GM12865 (cell line): Measurements from ENCODE around the gene MRPS18B.
A peak's percentile ranks its signal among the peaks of the same experiment; 100 is the strongest.
"Not testable (repeated sequence)": the region's sequence is repeated elsewhere in the genome, so short reads cannot be mapped to it uniquely, and the experiment has no call there.

Source experiments
- DNase-seq: peaks from one replicate; pipeline ENCODE4 v3.0.0; 2010; ENCODE audit warnings: low read depth
- H3K4me3 ChIP-seq: 2 replicates; pipeline ENCODE4 v1.5.1; 2011; ENCODE audit warnings: mild to moderate bottlenecking, low read depth, low read length, control low read depth
- CTCF ChIP-seq: IDR thresholded peaks from 2 replicates; pipeline ENCODE4 v1.5.1; 2011; ENCODE audit warnings: low read length, control low read depth, low read depth, inconsistent platforms; ENCODE audit not compliant: insufficient read depth; ENCODE audit errors: missing control alignments

Gene MRPS18B

DNA sequence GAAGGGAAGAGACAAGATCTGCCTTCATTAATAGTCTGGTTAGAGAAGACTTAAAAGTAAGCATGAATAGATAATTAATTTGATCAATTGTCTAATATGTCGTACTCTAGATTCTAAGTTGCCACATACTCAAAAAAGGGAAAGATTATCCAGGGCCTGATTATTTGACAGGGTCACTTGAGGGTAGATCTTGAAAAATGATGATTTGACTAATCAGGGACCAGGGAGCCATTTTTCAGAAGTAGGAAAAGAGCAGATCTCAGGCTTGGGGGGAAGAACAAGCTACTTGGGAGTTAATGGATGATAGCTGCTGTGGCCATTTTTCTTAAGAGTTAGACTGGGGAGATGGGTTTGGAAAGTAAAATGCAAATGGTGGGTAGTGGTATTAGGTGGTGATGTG lies 25.4 kb upstream of the MRPS18B start:
- no peak for DNase-seq
- H3K4me3 ChIP-seq, result no peak overlapping the region
- TF ChIP-seq CTCF, result no peak

GRCh38 chr6:30597315-30598144 lies 20.1 kb upstream of the MRPS18B start:
- DNase-seq, result peak; percentile 80
- TF ChIP-seq CTCF, result peak; percentile 82
- H3K4me3 ChIP-seq, result not testable (repeated sequence)

DNA sequence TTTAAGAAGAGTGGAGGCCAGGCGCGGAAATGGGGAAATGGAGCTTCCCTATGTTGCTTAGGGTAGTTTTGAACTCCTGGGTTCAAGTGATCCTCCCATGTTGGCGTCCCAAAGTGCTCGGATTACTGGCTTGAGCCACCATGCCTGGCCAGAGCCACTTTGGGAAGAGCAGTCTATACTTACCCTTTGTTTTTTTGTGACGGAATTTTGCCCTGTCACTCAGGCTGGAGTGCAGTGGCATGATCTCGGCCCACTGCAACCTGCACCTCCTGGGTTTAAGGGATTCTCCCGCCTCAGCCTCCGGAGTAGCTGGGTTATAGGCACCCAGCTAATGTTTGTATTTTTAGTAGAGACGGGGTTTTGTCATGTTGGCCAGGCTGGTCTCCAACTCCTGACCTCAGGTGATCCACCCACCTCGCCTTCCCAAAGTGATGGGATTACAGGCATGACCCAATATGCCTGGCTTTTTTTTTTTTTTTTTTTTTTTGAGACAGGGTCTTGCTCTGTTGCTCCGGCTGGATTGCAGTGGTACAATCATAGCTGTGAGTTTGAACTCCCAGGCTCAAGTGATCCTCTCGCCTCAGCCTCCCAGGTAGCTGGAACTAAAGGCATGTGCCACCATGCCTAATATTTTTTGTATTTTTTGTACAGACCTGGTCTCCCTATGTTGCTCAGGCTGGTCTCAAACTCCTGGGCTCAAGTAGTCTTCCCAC lies 18.6 kb upstream of the MRPS18B start:
- no peak for TF ChIP-seq CTCF
- no peak for DNase-seq
- H3K4me3 ChIP-seq, result no peak overlapping the region

DNA sequence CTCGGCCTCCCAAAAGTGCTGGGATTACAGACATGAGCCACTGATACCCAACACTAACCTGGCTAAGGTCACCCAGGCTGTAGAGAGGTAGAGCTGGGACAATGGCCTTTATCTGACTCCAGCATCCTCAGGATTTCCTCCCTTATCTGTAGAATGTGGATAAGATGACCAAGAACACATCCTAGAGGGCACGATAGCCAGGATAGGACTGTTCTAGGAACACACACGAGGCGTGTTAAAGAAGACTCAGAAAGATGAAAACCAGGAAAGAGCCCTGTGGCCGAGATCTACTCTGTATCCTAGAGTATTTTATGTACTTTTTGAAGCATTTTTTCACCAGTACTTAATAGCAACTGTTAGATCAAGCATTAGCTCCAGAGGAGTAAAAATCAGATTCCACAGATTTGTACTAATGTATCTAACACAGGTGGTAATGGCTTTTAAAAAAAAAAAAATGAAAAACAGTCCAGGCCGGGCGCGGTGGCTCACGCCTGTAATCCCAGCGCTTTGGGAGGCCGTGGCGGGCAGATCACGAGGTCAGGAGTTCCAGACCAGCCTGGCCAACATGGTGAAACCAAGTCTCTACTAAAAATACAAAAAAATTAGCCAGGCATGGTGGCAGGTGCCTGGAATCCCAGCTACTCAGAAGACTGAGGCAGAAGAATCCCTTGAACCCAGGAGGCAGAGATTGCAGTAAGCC lies 17.9 kb upstream of the MRPS18B start:
- no peak for DNase-seq
- H3K4me3 ChIP-seq, result no peak overlapping the region
- no peak for TF ChIP-seq CTCF

GRCh38 chr6:30600451-30600961 lies 17.1 kb upstream of the MRPS18B start:
- H3K4me3 ChIP-seq, result no peak overlapping the region
- no peak for DNase-seq
- TF ChIP-seq CTCF, result no peak

GRCh38 chr6:30601436-30601814 lies 16.2 kb upstream of the MRPS18B start:
- no peak overlapping the region for H3K4me3 ChIP-seq
- no peak for TF ChIP-seq CTCF
- no peak for DNase-seq
